Measurements from ENCODE around the gene F7.

DNA sequence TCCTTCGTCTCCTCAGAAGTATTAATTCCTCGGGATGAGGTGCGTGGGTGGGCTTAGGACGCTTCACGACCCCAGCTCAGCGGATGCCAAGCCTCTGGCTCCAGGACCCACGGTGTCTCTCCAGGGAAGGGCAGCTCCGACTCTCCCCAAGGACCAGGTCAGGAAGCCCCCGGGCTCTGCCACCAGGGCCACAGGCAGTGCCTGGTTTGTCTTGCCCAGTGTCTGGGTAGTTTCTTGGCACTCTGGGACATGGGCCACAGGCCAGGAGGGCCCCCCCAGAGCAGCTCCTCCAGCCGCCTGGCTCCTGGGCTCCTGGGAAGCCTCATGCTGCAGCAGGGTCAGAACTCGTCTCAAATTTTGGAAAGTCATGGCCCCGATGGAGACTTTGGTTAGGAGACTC is 55.4 kb downstream of the F7 start:
- TF ChIP-seq, protein P1, sequence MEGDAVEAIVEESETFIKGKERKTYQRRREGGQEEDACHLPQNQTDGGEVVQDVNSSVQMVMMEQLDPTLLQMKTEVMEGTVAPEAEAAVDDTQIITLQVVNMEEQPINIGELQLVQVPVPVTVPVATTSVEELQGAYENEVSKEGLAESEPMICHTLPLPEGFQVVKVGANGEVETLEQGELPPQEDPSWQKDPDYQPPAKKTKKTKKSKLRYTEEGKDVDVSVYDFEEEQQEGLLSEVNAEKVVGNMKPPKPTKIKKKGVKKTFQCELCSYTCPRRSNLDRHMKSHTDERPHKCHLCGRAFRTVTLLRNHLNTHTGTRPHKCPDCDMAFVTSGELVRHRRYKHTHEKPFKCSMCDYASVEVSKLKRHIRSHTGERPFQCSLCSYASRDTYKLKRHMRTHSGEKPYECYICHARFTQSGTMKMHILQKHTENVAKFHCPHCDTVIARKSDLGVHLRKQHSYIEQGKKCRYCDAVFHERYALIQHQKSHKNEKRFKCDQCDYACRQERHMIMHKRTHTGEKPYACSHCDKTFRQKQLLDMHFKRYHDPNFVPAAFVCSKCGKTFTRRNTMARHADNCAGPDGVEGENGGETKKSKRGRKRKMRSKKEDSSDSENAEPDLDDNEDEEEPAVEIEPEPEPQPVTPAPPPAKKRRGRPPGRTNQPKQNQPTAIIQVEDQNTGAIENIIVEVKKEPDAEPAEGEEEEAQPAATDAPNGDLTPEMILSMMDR (conservative IDR thresholded peaks at IDR 0.05; ENCODE audit: low read depth, low read length) = no peak
- TF ChIP-seq EZH2phosphoT487 (IDR thresholded peaks at IDR 0.05; ENCODE audit: borderline replicate concordance, low read length) = no peak

Data from PC-3 (cell line).